WTC11 (cell line): ENCODE measurements around the gene SMOC2. TPM values are rescaled to one million over a fixed set of nuclear protein-coding genes. Genes with fewer than 3 reads are reported as not detected.
A peak's percentile ranks its signal among the peaks of the same experiment; 100 is the strongest.

ENCODE experiments used
- ATAC-seq: fragments of 200-7000 bp; cut with Tn5 transposase; 2 replicates; pipeline ENCODE4 v1.10.0; 2021; ENCODE audit warnings: mild to moderate bottlenecking, moderate library complexity
- CTCF ChIA-PET: fragments of 300-600 bp; sonication (Branson Sonifier 250); formaldehyde crosslinking; loops from one replicate; lab custom pipeline; 2021; ENCODE audit warnings: antibody characterized with exemption; lab: Charles Lee
- POLR2A ChIA-PET: fragments of 350-600 bp; sonication (Branson Sonifier 250); formaldehyde crosslinking; loops from one replicate; lab custom pipeline; 2021; ENCODE audit warnings: antibody characterized with exemption; lab: Charles Lee
- DNase-seq: peaks from one replicate; pipeline ENCODE4 v3.0.0; 2021; ENCODE audit warnings: low spot score
- H3K27ac Mint-ChIP-seq: 2 replicates; pipeline ENCODE4 v1.8.0; 2021; ENCODE audit warnings: mixed read lengths
- H3K27me3 Mint-ChIP-seq: 2 replicates; pipeline ENCODE4 v1.8.0; 2021; ENCODE audit warnings: low read depth, mild to moderate bottlenecking, moderate library complexity, mixed read lengths
- H3K36me3 Mint-ChIP-seq: 2 replicates; pipeline ENCODE4 v1.8.0; 2021; ENCODE audit warnings: mixed read lengths
- H3K4me1 Mint-ChIP-seq: 2 replicates; pipeline ENCODE4 v1.8.0; 2022; ENCODE audit warnings: mixed read lengths
- H3K4me3 Mint-ChIP-seq: 2 replicates; pipeline ENCODE4 v1.8.0; 2021; ENCODE audit warnings: mild to moderate bottlenecking, moderate library complexity, mixed read lengths
- H3K9me3 Mint-ChIP-seq: 2 replicates; pipeline ENCODE4 v1.8.0; 2021; ENCODE audit warnings: mixed read lengths
- AFF4 ChIP-seq: sonication (generic); formaldehyde crosslinking; IDR thresholded peaks from 2 replicates; pipeline ENCODE4 v1.8.1; 2023; ENCODE audit warnings: mild to moderate bottlenecking, missing genetic modification reagents, borderline replicate concordance
- FOXJ3 ChIP-seq: sonication (generic); formaldehyde crosslinking; IDR thresholded peaks from 2 replicates; pipeline ENCODE4 v1.9.0; 2021; ENCODE audit warnings: missing genetic modification reagents, mild to moderate bottlenecking, borderline replicate concordance
- GRHL2 ChIP-seq: fragments of 250-450 bp; sonication (Bioruptor Pico); IDR thresholded peaks from 2 replicates; pipeline ENCODE4 v1.8.0; 2022; ENCODE audit warnings: mild to moderate bottlenecking, moderate library complexity; ENCODE audit not compliant: insufficient replicate concordance, severe bottlenecking
- KAT7 ChIP-seq: sonication (generic); formaldehyde crosslinking; IDR thresholded peaks from 2 replicates; pipeline ENCODE4 v1.8.1; 2023; ENCODE audit warnings: missing genetic modification reagents, mild to moderate bottlenecking, borderline replicate concordance
- SOX15 ChIP-seq: fragments of 250-450 bp; sonication (Bioruptor Pico); IDR thresholded peaks from 2 replicates; pipeline ENCODE4 v1.9.0; 2021; ENCODE audit warnings: mild to moderate bottlenecking
- ZMAT4 ChIP-seq: fragments of 250-450 bp; sonication (Bioruptor Pico); IDR thresholded peaks from 2 replicates; pipeline ENCODE4 v1.9.0; 2021; ENCODE audit warnings: mild to moderate bottlenecking
- ZNF121 ChIP-seq: sonication (generic); formaldehyde crosslinking; IDR thresholded peaks from 2 replicates; pipeline ENCODE4 v1.8.0; 2023; ENCODE audit warnings: missing genetic modification reagents
- ZNF416 ChIP-seq: fragments of 250-450 bp; sonication (Bioruptor Pico); IDR thresholded peaks from 2 replicates; pipeline ENCODE4 v1.9.0; 2021; ENCODE audit warnings: mild to moderate bottlenecking, inconsistent platforms
- ZNF423 ChIP-seq: fragments of 250-450 bp; sonication (Bioruptor Pico); IDR thresholded peaks from 2 replicates; pipeline ENCODE4 v2.1.2; 2022; ENCODE audit warnings: mild to moderate bottlenecking, moderate library complexity
- total RNA-seq: library from RNA; stranded (reverse); gene quantifications from 3 replicates; pipeline ENCODE4 v1.2.3, GENCODE V29; 2021
- TF ChIP-seq, protein P1 (sequence below): sonication (generic); formaldehyde crosslinking; IDR thresholded peaks from 2 replicates; pipeline ENCODE4 v1.8.0; 2022; ENCODE audit warnings: missing genetic modification reagents
- TF ChIP-seq, protein P2 (sequence below): sonication (generic); formaldehyde crosslinking; IDR thresholded peaks from 2 replicates; pipeline ENCODE4 v1.8.0; 2022; ENCODE audit warnings: mild to moderate bottlenecking, missing genetic modification reagents
- TF ChIP-seq, protein P3 (sequence below): sonication (generic); formaldehyde crosslinking; IDR thresholded peaks from 2 replicates; pipeline ENCODE4 v1.8.0; 2022; ENCODE audit warnings: mild to moderate bottlenecking, missing genetic modification reagents
- TF ChIP-seq, protein P4 (sequence below): fragments of 250-450 bp; sonication (Bioruptor Pico); IDR thresholded peaks from 2 replicates; pipeline ENCODE4 v1.8.0; 2021; ENCODE audit warnings: mild to moderate bottlenecking
- TF ChIP-seq, protein P5 (sequence below): sonication (generic); formaldehyde crosslinking; IDR thresholded peaks from 2 replicates; pipeline ENCODE4 v1.8.1; 2023; ENCODE audit warnings: mild to moderate bottlenecking, missing genetic modification reagents, moderate library complexity

Gene SMOC2
- total RNA-seq, 1 experiment from 2014 or later, result 3.9 TPM

- Mint-ChIP-seq H3K27me3 (no peaks in the 10 kb centered on the region; the same call in 1 of the 2 replicates), H3K4me1 (peaks cover 28% of the 10 kb centered on the region), H3K9me3 (peaks cover 9% of the 10 kb centered on the region), H3K36me3 (peaks cover 9% of the 10 kb centered on the region; the same call in 1 of the 2 replicates), H3K4me3 (no peak overlapping the region), H3K27ac (no peak overlapping the region)
- DNase-seq, result no peak
- TF ChIP-seq ZMAT4, result no peak
- peak; percentile 62; the same call in 1 of the 2 replicates for TF ChIP-seq ZNF121
- no peak for TF ChIP-seq GRHL2 (CRISPR knock-in tag)
- TF ChIP-seq, protein P1, sequence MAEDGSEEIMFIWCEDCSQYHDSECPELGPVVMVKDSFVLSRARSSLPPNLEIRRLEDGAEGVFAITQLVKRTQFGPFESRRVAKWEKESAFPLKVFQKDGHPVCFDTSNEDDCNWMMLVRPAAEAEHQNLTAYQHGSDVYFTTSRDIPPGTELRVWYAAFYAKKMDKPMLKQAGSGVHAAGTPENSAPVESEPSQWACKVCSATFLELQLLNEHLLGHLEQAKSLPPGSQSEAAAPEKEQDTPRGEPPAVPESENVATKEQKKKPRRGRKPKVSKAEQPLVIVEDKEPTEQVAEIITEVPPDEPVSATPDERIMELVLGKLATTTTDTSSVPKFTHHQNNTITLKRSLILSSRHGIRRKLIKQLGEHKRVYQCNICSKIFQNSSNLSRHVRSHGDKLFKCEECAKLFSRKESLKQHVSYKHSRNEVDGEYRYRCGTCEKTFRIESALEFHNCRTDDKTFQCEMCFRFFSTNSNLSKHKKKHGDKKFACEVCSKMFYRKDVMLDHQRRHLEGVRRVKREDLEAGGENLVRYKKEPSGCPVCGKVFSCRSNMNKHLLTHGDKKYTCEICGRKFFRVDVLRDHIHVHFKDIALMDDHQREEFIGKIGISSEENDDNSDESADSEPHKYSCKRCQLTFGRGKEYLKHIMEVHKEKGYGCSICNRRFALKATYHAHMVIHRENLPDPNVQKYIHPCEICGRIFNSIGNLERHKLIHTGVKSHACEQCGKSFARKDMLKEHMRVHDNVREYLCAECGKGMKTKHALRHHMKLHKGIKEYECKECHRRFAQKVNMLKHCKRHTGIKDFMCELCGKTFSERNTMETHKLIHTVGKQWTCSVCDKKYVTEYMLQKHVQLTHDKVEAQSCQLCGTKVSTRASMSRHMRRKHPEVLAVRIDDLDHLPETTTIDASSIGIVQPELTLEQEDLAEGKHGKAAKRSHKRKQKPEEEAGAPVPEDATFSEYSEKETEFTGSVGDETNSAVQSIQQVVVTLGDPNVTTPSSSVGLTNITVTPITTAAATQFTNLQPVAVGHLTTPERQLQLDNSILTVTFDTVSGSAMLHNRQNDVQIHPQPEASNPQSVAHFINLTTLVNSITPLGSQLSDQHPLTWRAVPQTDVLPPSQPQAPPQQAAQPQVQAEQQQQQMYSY (CRISPR knock-in tag), result no peak
- 0 out of 2 replicates have a peak, but pooled peaks have one; percentile 4 for TF ChIP-seq ZNF423 (CRISPR knock-in tag)
- ChIA-PET CTCF (interaction anchor here (0.6 to 1.2 kb wide), 3 partner anchors 56 to 138 kb away, joined by 3 to 4 read pairs (median 3); no protein-coding TSS in a partner anchor), POLR2A (interaction anchor here (0.5 to 0.8 kb wide), 2 partner anchors 16 to 20 kb away, joined by 3 read pairs; no protein-coding TSS in a partner anchor)
- no peak for ATAC-seq
Measured at GRCh38 chr6:168507297-168507696, 66.3 kb downstream of the SMOC2 start.

GRCh38 chr6:168507730-168508129 is 66.7 kb downstream of the SMOC2 start:
- ChIA-PET POLR2A (interaction anchor here (0.5 to 0.8 kb wide), 2 partner anchors 15 to 21 kb away, joined by 3 read pairs; no protein-coding TSS in a partner anchor), CTCF (interaction anchor here (0.6 to 1.2 kb wide), 4 partner anchors 38 to 138 kb away, joined by 3 to 4 read pairs (median 3); no protein-coding TSS in a partner anchor)
- H3K9me3 Mint-ChIP-seq, result peaks cover 9% of the 10 kb centered on the region
- no peak overlapping the region for H3K4me3 Mint-ChIP-seq
- H3K27me3 Mint-ChIP-seq, result no peaks in the 10 kb centered on the region; the same call in 1 of the 2 replicates
- peaks cover 9% of the 10 kb centered on the region; the same call in 1 of the 2 replicates for H3K36me3 Mint-ChIP-seq
- no peak for DNase-seq
- no peak overlapping the region for H3K27ac Mint-ChIP-seq
- peaks cover 28% of the 10 kb centered on the region for H3K4me1 Mint-ChIP-seq
- ATAC-seq, result no peak
- TF ChIP-seq AFF4 (CRISPR knock-in tag) (no peak), KAT7 (CRISPR knock-in tag) (no peak), FOXJ3 (CRISPR knock-in tag) (no peak), SOX15 (CRISPR knock-in tag) (no peak), ZNF416 (CRISPR knock-in tag) (no peak)
- TF ChIP-seq, protein P2, sequence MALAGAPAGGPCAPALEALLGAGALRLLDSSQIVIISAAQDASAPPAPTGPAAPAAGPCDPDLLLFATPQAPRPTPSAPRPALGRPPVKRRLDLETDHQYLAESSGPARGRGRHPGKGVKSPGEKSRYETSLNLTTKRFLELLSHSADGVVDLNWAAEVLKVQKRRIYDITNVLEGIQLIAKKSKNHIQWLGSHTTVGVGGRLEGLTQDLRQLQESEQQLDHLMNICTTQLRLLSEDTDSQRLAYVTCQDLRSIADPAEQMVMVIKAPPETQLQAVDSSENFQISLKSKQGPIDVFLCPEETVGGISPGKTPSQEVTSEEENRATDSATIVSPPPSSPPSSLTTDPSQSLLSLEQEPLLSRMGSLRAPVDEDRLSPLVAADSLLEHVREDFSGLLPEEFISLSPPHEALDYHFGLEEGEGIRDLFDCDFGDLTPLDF (CRISPR knock-in tag), result no peak
- TF ChIP-seq, protein P3, sequence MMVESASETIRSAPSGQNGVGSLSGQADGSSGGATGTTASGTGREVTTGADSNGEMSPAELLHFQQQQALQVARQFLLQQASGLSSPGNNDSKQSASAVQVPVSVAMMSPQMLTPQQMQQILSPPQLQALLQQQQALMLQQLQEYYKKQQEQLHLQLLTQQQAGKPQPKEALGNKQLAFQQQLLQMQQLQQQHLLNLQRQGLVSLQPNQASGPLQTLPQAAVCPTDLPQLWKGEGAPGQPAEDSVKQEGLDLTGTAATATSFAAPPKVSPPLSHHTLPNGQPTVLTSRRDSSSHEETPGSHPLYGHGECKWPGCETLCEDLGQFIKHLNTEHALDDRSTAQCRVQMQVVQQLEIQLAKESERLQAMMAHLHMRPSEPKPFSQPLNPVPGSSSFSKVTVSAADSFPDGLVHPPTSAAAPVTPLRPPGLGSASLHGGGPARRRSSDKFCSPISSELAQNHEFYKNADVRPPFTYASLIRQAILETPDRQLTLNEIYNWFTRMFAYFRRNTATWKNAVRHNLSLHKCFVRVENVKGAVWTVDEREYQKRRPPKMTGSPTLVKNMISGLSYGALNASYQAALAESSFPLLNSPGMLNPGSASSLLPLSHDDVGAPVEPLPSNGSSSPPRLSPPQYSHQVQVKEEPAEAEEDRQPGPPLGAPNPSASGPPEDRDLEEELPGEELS, result no peak
- TF ChIP-seq, protein P1 (CRISPR knock-in tag), result no peak
- TF ChIP-seq, protein P4, sequence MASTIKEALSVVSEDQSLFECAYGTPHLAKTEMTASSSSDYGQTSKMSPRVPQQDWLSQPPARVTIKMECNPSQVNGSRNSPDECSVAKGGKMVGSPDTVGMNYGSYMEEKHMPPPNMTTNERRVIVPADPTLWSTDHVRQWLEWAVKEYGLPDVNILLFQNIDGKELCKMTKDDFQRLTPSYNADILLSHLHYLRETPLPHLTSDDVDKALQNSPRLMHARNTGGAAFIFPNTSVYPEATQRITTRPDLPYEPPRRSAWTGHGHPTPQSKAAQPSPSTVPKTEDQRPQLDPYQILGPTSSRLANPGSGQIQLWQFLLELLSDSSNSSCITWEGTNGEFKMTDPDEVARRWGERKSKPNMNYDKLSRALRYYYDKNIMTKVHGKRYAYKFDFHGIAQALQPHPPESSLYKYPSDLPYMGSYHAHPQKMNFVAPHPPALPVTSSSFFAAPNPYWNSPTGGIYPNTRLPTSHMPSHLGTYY (CRISPR knock-in tag), result no peak
- TF ChIP-seq, protein P5, sequence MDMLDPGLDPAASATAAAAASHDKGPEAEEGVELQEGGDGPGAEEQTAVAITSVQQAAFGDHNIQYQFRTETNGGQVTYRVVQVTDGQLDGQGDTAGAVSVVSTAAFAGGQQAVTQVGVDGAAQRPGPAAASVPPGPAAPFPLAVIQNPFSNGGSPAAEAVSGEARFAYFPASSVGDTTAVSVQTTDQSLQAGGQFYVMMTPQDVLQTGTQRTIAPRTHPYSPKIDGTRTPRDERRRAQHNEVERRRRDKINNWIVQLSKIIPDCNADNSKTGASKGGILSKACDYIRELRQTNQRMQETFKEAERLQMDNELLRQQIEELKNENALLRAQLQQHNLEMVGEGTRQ (CRISPR knock-in tag), result no peak
